WTC11 (cell line): Measurements from ENCODE around the gene PITX1.

Experiments used
- MAX ChIP-seq: sonication (generic); formaldehyde crosslinking; IDR thresholded peaks from 2 replicates; pipeline ENCODE4 v1.8.0; 2022; ENCODE audit warnings: mild to moderate bottlenecking, missing genetic modification reagents
- USF1 ChIP-seq: sonication (generic); formaldehyde crosslinking; IDR thresholded peaks from 2 replicates; pipeline ENCODE4 v1.8.0; 2022; ENCODE audit warnings: mild to moderate bottlenecking, missing genetic modification reagents
- ZNF423 ChIP-seq: fragments of 250-450 bp; sonication (Bioruptor Pico); IDR thresholded peaks from 2 replicates; pipeline ENCODE4 v2.1.2; 2022; ENCODE audit warnings: mild to moderate bottlenecking, moderate library complexity

GRCh38 chr5:135034236-135034962, 371 bp upstream of the PITX1 start:
- TF ChIP-seq USF1 (CRISPR knock-in tag) (no peak), MAX (peak; percentile 23; the same call in 1 of the 2 replicates), ZNF423 (CRISPR knock-in tag) (no peak)
